ENCODE data around the gene ELF2. TPM values are rescaled to one million over a fixed set of nuclear protein-coding genes. Genes with fewer than 3 reads are reported as not detected.

ELF2 gene
- total RNA-seq, 1 donor from 2014 or later = 25.1 TPM

GRCh38 chr4:139085141-139085540 is 91.9 kb downstream of the ELF2 start:
- Histone ChIP-seq H3K4me2 (ENCODE audit: low read length) (peak overlapping the region; percentile 98), H3K9me3 (ENCODE audit: insufficient read depth, low read depth, low read length) (no peaks in the 10 kb centered on the region), H3K27me3 (ENCODE audit: insufficient read depth, low read length) (no peaks in the 10 kb centered on the region), H3K79me2 (ENCODE audit: insufficient read depth, low read length) (peaks cover 36% of the 10 kb centered on the region), H3K36me3 (ENCODE audit: insufficient read depth, low read length) (no peaks in the 10 kb centered on the region), H3K4me1 (ENCODE audit: insufficient read depth, low read length) (peaks cover 14% of the 10 kb centered on the region), H3K9ac (ENCODE audit: low read length) (peak overlapping the region; percentile 98), H3K27ac (ENCODE audit: low read depth, low read length) (peak overlapping the region; percentile 46), H4K20me1 (ENCODE audit: insufficient read depth, low read length) (peaks cover 19% of the 10 kb centered on the region), H2AFZ (ENCODE audit: low read depth, low read length) (peak overlapping the region; percentile 69), H3K4me3 (ENCODE audit: insufficient read depth, low read depth, low read length) (peak overlapping the region; percentile 99)
- TF ChIP-seq CTCF (IDR thresholded peaks at IDR 0.05; ENCODE audit: insufficient read depth, low read depth, low read length) = peak; percentile 23
- TF ChIP-seq EZH2 (IDR thresholded peaks at IDR 0.05; ENCODE audit: insufficient read depth, low read length) = no peak
- Mint-ChIP-seq H3K9me3 (ENCODE audit: unreplicated experiment) (no peaks in the 10 kb centered on the region), H3K4me3 (ENCODE audit: unreplicated experiment) (peak overlapping the region; percentile 92), H3K27me3 (ENCODE audit: low read depth, unreplicated experiment) (no peaks in the 10 kb centered on the region), H3K4me1 (ENCODE audit: low read depth, unreplicated experiment) (peaks cover 19% of the 10 kb centered on the region), H3K27ac (ENCODE audit: unreplicated experiment) (peak overlapping the region; percentile 93), H3K36me3 (ENCODE audit: low read depth, unreplicated experiment) (peaks cover 5% of the 10 kb centered on the region)
- FAIRE-seq (peak; percentile 80), DNase-seq (ENCODE audit: low read depth) (peak; percentile 14)

- H3K9ac ChIP-seq (ENCODE audit: low read length) = peak overlapping the region; percentile 98
- Mint-ChIP-seq H3K9me3 (ENCODE audit: unreplicated experiment) (no peaks in the 10 kb centered on the region), H3K4me1 (ENCODE audit: low read depth, unreplicated experiment) (peaks cover 22% of the 10 kb centered on the region), H3K27me3 (ENCODE audit: low read depth, unreplicated experiment) (no peaks in the 10 kb centered on the region), H3K36me3 (ENCODE audit: low read depth, unreplicated experiment) (peaks cover 5% of the 10 kb centered on the region), H3K27ac (ENCODE audit: unreplicated experiment) (peak overlapping the region; percentile 93), H3K4me3 (ENCODE audit: unreplicated experiment) (peak overlapping the region; percentile 92)
- H3K27me3 ChIP-seq (ENCODE audit: insufficient read depth, low read length) = no peaks in the 10 kb centered on the region
- peak overlapping the region; percentile 98 for H3K4me2 ChIP-seq (ENCODE audit: low read length)
- H4K20me1 ChIP-seq (ENCODE audit: insufficient read depth, low read length) = peaks cover 19% of the 10 kb centered on the region
- H2AFZ ChIP-seq (ENCODE audit: low read depth, low read length) = peak overlapping the region; percentile 69
- no peaks in the 10 kb centered on the region for H3K36me3 ChIP-seq (ENCODE audit: insufficient read depth, low read length)
- H3K9me3 ChIP-seq (ENCODE audit: insufficient read depth, low read depth, low read length) = no peaks in the 10 kb centered on the region
- peaks cover 14% of the 10 kb centered on the region for H3K4me1 ChIP-seq (ENCODE audit: insufficient read depth, low read length)
- H3K27ac ChIP-seq (ENCODE audit: low read depth, low read length) = peak overlapping the region; percentile 46
- FAIRE-seq (no peak), DNase-seq (ENCODE audit: low read depth) (no peak)
- peak overlapping the region; percentile 99 for H3K4me3 ChIP-seq (ENCODE audit: insufficient read depth, low read depth, low read length)
- TF ChIP-seq EZH2 (IDR thresholded peaks at IDR 0.05; ENCODE audit: insufficient read depth, low read length) (no peak), CTCF (IDR thresholded peaks at IDR 0.05; ENCODE audit: insufficient read depth, low read depth, low read length) (no peak)
- H3K79me2 ChIP-seq (ENCODE audit: insufficient read depth, low read length) = peaks cover 40% of the 10 kb centered on the region
These were observed 92.3 kb downstream of the ELF2 start for GRCh38 chr4:139084804-139085093.

- Histone ChIP-seq H3K9ac (ENCODE audit: low read length) (peak overlapping the region; percentile 98), H3K4me2 (ENCODE audit: low read length) (peak overlapping the region; percentile 98), H4K20me1 (ENCODE audit: insufficient read depth, low read length) (peaks cover 22% of the 10 kb centered on the region), H3K9me3 (ENCODE audit: insufficient read depth, low read depth, low read length) (no peaks in the 10 kb centered on the region), H3K4me1 (ENCODE audit: insufficient read depth, low read length) (peaks cover 14% of the 10 kb centered on the region), H3K27me3 (ENCODE audit: insufficient read depth, low read length) (no peaks in the 10 kb centered on the region), H3K79me2 (ENCODE audit: insufficient read depth, low read length) (peaks cover 45% of the 10 kb centered on the region), H2AFZ (ENCODE audit: low read depth, low read length) (peak overlapping the region; percentile 97), H3K4me3 (ENCODE audit: insufficient read depth, low read depth, low read length) (peak overlapping the region; percentile 99), H3K36me3 (ENCODE audit: insufficient read depth, low read length) (no peaks in the 10 kb centered on the region), H3K27ac (ENCODE audit: low read depth, low read length) (peak overlapping the region; percentile 94)
- FAIRE-seq (no peak), DNase-seq (ENCODE audit: low read depth) (peak; percentile 88)
- Mint-ChIP-seq H3K36me3 (ENCODE audit: low read depth, unreplicated experiment) (peaks cover 5% of the 10 kb centered on the region), H3K27ac (ENCODE audit: unreplicated experiment) (peak overlapping the region; percentile 97), H3K4me3 (ENCODE audit: unreplicated experiment) (peak overlapping the region; percentile 99), H3K27me3 (ENCODE audit: low read depth, unreplicated experiment) (no peaks in the 10 kb centered on the region), H3K4me1 (ENCODE audit: low read depth, unreplicated experiment) (peaks cover 22% of the 10 kb centered on the region), H3K9me3 (ENCODE audit: unreplicated experiment) (no peaks in the 10 kb centered on the region)
- no peak for TF ChIP-seq CTCF (IDR thresholded peaks at IDR 0.05; ENCODE audit: insufficient read depth, low read depth, low read length)
- no peak for TF ChIP-seq EZH2 (IDR thresholded peaks at IDR 0.05; ENCODE audit: insufficient read depth, low read length)
These were observed 92.8 kb downstream of the ELF2 start for GRCh38 chr4:139083956-139084803.
